ENCODE data around the gene RIMS4. TPM values are rescaled to one million over a fixed set of nuclear protein-coding genes. Genes with fewer than 3 reads are reported as not detected.

The RIMS4 gene
- total RNA-seq, 1 donor from 2014 or later, result 6.4 TPM

DNA sequence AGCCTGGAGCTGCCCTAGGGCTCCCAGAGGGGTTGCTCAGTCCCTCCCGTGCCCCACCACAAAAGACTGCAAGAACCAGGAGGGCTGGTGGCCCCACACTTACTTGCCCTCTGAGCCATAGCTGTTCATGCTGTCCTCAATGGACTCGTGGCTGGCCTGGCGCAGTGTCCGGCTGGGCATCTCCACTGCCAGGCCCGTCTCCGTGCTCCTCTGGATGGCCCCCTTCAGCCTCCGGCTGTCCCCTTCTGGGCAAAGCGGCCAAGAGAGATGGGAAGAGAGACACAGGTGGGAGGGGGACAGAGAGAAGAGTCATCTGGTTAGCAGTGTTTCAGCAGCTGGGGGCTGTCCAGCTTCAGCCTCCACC, 39.2 kb downstream of the RIMS4 start:
- DNase-seq (ENCODE audit: extremely low spot score in 2 of 2), result no peak
- no peak overlapping the region for H3K4me3 ChIP-seq
- no peak overlapping the region for H3K27ac ChIP-seq
- no peaks in the 10 kb centered on the region for H3K4me1 ChIP-seq
- H3K9me3 ChIP-seq, result no peaks in the 10 kb centered on the region
- intact Hi-C loops (cut with DNase I), result no loop called here
- TF ChIP-seq POLR2A (IDR thresholded peaks at IDR 0.05) (no peak), CTCF (IDR thresholded peaks at IDR 0.05) (no peak), POLR2AphosphoS5 (IDR thresholded peaks at IDR 0.05; ENCODE audit: insufficient read depth in 1 of 2, low read depth in 1 of 2) (no peak)
- no peaks in the 10 kb centered on the region for H3K27me3 ChIP-seq
- no peaks in the 10 kb centered on the region for H3K36me3 ChIP-seq

GRCh38 chr20:44770484-44771171, 39.7 kb downstream of the RIMS4 start:
- Histone ChIP-seq H3K4me3 (no peak overlapping the region), H3K9me3 (no peaks in the 10 kb centered on the region), H3K27ac (no peak overlapping the region), H3K27me3 (no peaks in the 10 kb centered on the region), H3K36me3 (no peaks in the 10 kb centered on the region), H3K4me1 (no peaks in the 10 kb centered on the region)
- intact Hi-C loops (cut with DNase I), result no loop called here
- no peak for TF ChIP-seq POLR2A (IDR thresholded peaks at IDR 0.05)
- TF ChIP-seq CTCF (IDR thresholded peaks at IDR 0.05), result no peak
- no peak for TF ChIP-seq POLR2AphosphoS5 (IDR thresholded peaks at IDR 0.05; ENCODE audit: insufficient read depth in 1 of 2, low read depth in 1 of 2)
- no peak for DNase-seq (ENCODE audit: extremely low spot score in 2 of 2)

- H3K4me3 ChIP-seq, result no peak overlapping the region
- no peaks in the 10 kb centered on the region for H3K4me1 ChIP-seq
- H3K27me3 ChIP-seq, result no peaks in the 10 kb centered on the region
- H3K9me3 ChIP-seq, result no peaks in the 10 kb centered on the region
- no peak for DNase-seq (ENCODE audit: extremely low spot score in 2 of 2)
- no peaks in the 10 kb centered on the region for H3K36me3 ChIP-seq
- H3K27ac ChIP-seq, result no peak overlapping the region
- TF ChIP-seq CTCF (IDR thresholded peaks at IDR 0.05) (no peak), POLR2AphosphoS5 (IDR thresholded peaks at IDR 0.05; ENCODE audit: insufficient read depth in 1 of 2, low read depth in 1 of 2) (no peak), POLR2A (IDR thresholded peaks at IDR 0.05) (no peak)
- intact Hi-C loops (cut with DNase I), result no loop called here
These were observed 40.9 kb downstream of the RIMS4 start for GRCh38 chr20:44769481-44769863.

GRCh38 chr20:44768854-44769480, 41.4 kb downstream of the RIMS4 start:
- H3K27ac ChIP-seq, result no peak overlapping the region
- H3K4me1 ChIP-seq, result no peaks in the 10 kb centered on the region
- no peak overlapping the region for H3K4me3 ChIP-seq
- DNase-seq (ENCODE audit: extremely low spot score in 2 of 2), result no peak
- H3K36me3 ChIP-seq, result no peaks in the 10 kb centered on the region
- intact Hi-C loops (cut with DNase I), result no loop called here
- TF ChIP-seq POLR2A (IDR thresholded peaks at IDR 0.05) (no peak), CTCF (IDR thresholded peaks at IDR 0.05) (no peak), POLR2AphosphoS5 (IDR thresholded peaks at IDR 0.05; ENCODE audit: insufficient read depth in 1 of 2, low read depth in 1 of 2) (no peak)
- no peaks in the 10 kb centered on the region for H3K27me3 ChIP-seq
- no peaks in the 10 kb centered on the region for H3K9me3 ChIP-seq

GRCh38 chr20:44768256-44768655, 42.1 kb downstream of the RIMS4 start:
- TF ChIP-seq POLR2A (IDR thresholded peaks at IDR 0.05) (no peak), POLR2AphosphoS5 (IDR thresholded peaks at IDR 0.05; ENCODE audit: insufficient read depth in 1 of 2, low read depth in 1 of 2) (no peak), CTCF (IDR thresholded peaks at IDR 0.05) (no peak)
- H3K36me3 ChIP-seq, result no peaks in the 10 kb centered on the region
- no peaks in the 10 kb centered on the region for H3K27me3 ChIP-seq
- intact Hi-C loops (cut with DNase I), result no loop called here
- no peak overlapping the region for H3K4me3 ChIP-seq
- H3K9me3 ChIP-seq, result no peaks in the 10 kb centered on the region
- no peaks in the 10 kb centered on the region for H3K4me1 ChIP-seq
- no peak overlapping the region for H3K27ac ChIP-seq
- no peak for DNase-seq (ENCODE audit: extremely low spot score in 2 of 2)
